Stimulated activated naive CD4-positive, alpha-beta T cell (primary cell): ENCODE measurements around the gene CLECL1.

Experiments
- DNase-seq, 6 experiments: peaks; one replicate each; lab custom pipeline; 2025; lab: John Stamatoyannopoulos, UW

Gene CLECL1

GRCh38 chr12:9732921-9733461 lies at the start of gene CLECL1:
Gene CLECL1, minus strand, starts transcription at chr12:9733097.
- DNase-seq, result no peak

DNA sequence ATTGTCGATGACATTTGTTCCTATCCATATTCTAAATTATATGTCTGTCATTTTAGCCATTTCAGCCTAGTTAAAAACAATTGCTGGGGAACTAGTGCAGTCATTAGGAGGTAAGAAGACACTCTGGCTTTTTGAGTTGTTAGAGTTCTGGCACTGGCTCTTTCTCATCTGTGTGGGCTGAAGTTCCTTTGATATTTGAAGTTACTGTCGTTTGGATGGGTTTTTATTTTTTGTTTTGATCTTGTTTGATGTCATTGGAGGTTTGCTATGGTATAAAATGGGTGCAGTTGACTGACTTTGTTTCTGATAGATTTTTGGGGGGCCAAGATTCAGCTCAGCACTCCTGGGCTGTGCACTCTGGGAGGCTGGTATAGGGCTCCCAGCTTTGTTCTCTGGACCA lies 48.5 kb upstream of the CLECL1 start:
- DNase-seq, result peak in 1 of 6 experiments; percentile 19

DNA sequence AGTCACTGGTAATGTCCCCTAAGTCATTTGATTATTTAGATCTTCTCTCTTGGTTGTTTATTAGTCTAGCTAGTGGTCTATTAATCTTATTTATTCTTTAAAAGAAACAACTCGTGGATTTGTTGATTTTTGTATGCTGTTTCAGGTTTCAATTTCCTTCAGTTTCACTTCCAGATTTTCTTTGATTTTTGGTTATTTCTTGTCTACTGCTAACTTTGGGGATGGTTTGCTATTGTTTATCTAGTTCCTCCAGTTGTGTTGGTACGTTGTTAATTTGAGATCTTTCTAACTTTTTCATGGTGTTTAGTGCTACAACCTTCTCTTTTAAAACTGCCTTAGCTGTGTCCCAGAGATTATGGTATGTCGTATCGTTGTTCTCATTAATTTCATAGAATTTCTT lies 46.3 kb upstream of the CLECL1 start:
- no peak for DNase-seq

GRCh38 chr12:9776781-9777180 lies 43.9 kb upstream of the CLECL1 start:
- DNase-seq, result peak in 1 of 6 experiments; percentile 20

GRCh38 chr12:9773216-9773877 lies 40.5 kb upstream of the CLECL1 start:
- peak in 3 of 6 experiments; percentile 54 to 69 (median 67) for DNase-seq

DNA sequence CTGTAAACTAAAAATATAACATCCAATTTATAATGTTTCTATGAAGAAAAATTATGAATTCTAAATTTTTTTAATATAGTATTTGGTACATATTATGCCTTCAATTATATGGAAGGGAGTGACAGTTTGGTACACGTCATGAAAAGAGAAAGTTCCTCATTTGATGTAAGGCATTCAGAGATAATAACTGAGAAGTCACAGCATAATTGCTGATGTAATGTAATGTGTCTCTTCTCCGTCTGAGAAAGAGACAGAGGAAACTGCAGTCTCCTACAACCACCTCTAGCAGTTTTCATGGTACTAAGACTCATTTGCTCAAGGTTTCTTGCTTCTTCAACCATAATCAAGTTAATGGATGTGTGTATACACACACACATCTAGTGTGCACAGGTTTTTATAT lies 30.1 kb upstream of the CLECL1 start:
- DNase-seq, result peak in 3 of 6 experiments; percentile 42 to 57 (median 51)

GRCh38 chr12:9762369-9762768 lies 29.5 kb upstream of the CLECL1 start:
- no peak for DNase-seq

DNA sequence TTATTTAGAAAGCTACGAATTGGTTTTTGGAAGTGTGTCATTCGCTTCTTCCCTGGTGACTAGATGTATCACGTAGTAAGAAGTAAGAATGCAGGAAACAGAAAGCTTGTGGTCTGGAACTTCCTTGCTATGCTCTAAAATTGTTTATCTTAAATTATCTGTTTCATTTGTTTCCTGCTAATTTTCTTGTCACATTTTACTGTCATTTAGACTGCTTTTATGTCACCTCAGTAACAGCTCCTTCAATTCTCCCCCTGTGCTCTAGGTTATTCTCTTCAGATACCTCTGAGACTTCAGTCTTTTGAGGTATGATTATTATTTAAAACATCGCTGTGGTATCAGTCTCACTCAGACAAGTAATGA lies 28.5 kb upstream of the CLECL1 start:
- peak in 3 of 6 experiments; percentile 85 to 88 (median 87) for DNase-seq

DNA sequence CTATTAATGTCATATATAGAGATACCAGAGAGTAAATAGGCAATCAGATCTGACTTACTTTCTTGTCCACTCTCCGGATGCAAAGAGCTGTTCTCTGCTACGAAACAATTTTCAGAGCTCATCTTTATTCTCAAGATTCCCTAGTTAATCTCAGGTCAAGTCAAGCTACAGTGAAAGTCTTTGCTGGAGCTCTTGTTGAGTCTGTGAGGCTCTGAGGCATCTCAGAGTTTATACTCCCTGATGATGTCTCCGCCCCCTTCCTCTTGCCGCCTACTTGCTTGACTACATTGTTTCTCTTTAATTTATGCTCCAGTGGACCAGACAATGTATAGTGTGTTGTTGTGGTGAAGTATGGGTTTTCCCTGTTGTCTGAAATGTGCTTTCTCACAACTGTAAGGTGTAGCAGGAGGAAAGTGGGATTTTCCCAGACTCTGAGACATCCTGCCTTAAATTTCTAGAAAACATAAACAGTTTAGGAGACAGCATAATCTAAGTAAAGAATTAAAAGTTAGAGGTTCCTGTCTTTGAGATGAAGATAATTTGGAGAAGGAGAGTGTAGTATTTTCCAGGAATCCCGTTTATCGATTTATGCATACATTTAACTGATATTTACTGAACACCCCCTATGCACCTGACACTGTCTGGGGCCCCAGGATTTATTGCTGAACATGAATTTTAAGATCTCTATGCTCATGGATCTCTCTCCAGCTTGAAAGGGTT lies 28.0 kb upstream of the CLECL1 start, which contains the start of gene CD69:
Gene CD69, minus strand, starts transcription at position 203 of the 720 bp plus-strand sequence. Its CDS starts 81 bp downstream, at position 122.
- DNase-seq, result peak; percentile 49 to 89 (median 85)

- DNase-seq, result peak in 2 of 6 experiments; percentile 52 to 67
Measured at GRCh38 chr12:9760120-9760519, 27.2 kb upstream of the CLECL1 start.

DNA sequence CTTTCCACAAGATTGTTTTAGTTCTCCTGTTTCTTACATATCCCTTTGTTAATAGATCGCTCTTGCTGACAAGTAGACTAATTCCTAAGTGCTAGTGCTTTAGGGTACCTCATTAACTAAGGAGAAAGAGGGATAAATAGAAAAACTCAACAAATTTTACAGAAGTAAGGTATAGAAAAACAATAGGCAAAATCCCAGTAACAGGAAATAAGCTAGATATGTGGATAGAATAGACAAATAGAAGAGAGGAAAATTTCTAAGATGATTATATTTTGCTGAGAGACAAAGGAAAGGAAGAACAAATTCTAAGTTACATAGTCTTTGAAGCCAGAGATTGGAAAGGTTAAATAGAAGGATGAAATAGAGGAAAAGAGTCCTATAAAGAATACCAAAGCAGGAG lies 26.8 kb upstream of the CLECL1 start:
- DNase-seq, result peak in 1 of 6 experiments; percentile 42

- peak in 1 of 6 experiments; percentile 35 for DNase-seq
Measured at GRCh38 chr12:9758119-9758518, 25.2 kb upstream of the CLECL1 start.

DNA sequence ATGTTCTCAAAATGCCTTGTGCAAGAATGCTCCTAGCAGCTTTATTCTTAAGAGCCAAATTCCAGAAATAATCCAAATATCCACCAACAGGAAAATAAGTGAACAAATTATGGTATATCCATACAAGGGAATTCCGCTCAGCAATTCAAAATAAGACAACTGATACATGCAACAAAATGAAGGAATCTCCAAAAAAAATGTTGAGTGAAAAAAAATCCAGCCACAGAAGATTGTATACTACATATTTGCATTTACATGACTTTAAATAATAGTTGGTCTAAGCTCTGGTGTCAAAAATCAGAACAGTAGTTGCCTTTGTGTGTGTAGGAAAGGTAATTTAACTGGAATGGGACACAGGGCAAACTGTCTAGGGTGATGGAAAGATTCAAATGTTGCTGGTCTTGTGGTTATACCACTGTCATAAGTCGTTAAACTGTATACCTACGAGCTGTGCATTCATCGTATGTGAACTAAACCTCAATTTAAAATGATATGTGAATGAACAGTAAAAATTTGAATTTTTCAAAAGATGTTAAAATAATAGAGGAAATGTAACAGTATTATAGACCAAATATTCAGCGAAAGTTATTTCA lies 24.6 kb upstream of the CLECL1 start:
- DNase-seq, result no peak

DNA sequence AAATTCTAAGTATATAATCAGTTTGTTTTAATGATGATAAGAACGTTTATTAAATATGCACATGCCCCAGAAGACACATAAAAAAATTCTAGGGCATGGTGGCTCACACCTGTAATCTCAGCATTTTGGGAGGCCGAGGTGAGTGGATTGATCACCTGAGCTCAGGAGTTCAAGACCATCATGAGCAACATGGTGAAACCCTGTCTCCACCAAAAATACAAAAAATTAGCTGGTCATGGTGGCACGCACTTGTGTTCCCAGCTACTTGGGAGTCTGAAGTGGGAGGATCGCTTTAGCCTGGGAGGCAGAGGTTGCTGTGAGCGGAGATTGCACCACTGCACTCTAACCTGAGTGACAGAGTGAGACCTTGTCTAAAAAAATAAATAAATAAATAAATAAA lies 23.8 kb upstream of the CLECL1 start:
- no peak for DNase-seq

- no peak for DNase-seq
Measured at GRCh38 chr12:9756170-9756569, 23.3 kb upstream of the CLECL1 start.

GRCh38 chr12:9755567-9755966 lies 22.7 kb upstream of the CLECL1 start:
- no peak for DNase-seq

DNA sequence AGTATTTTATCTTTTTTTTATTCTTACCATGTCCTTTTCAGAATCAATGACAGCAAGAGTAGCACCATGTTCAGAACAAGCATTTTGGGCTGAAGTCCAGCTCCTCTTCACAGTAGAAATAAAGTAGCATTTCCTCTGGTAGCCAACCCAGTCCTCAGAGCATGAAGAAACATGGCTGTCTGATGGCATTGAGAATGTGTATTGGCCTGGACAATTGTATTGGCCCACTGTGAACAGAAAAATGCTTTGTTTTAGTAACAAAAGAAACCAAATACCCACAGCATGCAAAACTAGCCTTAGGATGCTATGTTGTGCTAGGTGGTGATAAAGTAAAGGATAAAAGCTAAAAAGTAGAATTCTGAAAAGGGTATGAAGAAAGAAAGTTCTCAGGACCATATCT lies 22.1 kb upstream of the CLECL1 start:
- DNase-seq, result no peak

GRCh38 chr12:9754099-9754927 lies 21.4 kb upstream of the CLECL1 start:
- DNase-seq, result no peak

DNA sequence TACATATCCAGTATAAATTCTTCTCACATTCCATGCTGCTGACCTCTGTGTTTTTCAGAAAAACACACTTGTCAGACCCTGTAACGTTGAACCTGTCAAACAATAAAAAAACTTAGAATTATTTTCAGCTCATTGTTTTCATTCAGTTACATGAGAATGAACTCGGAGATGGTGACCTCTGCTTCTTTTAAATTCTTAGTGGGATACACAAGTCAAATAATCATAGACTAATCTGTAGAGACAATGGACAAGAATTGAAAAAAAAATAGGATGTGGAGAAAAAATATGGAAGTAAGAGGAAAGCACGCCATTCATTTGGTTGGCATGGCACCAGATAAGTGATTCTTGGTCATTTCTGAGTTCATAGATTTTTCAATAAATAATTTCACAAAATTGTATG lies 20.6 kb upstream of the CLECL1 start:
- no peak for DNase-seq

- no peak for DNase-seq
Measured at GRCh38 chr12:9753073-9753472, 20.2 kb upstream of the CLECL1 start.

DNA sequence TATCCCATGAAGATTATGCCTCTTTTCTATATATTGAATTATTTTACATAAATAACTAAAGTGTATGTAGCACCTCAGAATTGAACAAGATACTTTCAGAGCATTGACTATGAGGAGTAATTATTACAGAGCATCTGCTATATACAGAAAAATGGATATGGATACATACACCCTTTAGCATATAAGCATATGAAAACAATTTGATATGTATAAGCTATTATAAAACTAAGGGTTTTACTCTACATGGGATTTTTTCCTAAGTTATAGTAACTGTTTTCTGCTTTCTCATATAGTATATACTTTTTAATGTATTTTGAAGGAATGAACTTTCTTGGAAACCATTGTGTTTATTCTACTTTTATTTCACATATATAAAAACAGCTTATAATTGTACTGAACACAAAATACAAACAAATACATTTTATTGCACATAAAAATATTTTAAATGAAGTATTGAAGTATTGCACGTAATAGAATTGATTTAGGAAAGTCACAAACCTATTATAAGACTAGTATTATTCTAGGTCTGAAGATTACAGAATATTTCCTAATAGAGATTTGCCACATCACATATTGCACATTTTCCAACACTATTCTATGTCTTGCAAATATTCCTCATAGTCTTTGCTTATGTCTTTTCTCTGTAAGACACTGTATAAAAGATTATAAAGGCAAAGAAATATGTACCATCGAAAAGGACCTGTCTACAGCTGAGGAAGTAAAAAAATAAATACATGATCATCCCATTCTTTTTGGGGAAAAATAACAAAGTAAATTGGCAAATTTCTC lies 19.4 kb upstream of the CLECL1 start:
- no peak for DNase-seq
